Heart left ventricle (tissue), 13 donors: ENCODE measurements around the gene SHISA5.

Experiments used
- CTCF ChIP-seq, 12 donors: fragments of 200-600 bp; sonication (generic) in 4 of 12; IDR thresholded peaks; one replicate each; pipeline versions ENCODE4 v1.5.0 to v1.8.0; 2018 to 2022; ENCODE audit warnings: antibody characterized with exemption in 12 of 12, mild to moderate bottlenecking in 5 of 12
- POLR2A ChIP-seq, 2 donors: fragments of 450-650 bp; IDR thresholded peaks; one replicate each; pipeline ENCODE4 v1.6.1; 2017; ENCODE audit warnings: antibody characterized with exemption in 2 of 2, mild to moderate bottlenecking in 2 of 2, moderate library complexity in 2 of 2
- donor health status: ischemic (EF 13 %, LVEDD 7.1; RV severe dilation, severe dysfunction).
- donor health status: DM: no; HTN: yes; CAD: no.
- donor health status: DM: no; HTN: no; CAD: no.
- donor health status: ischemic (EF 25% LVEDD 6.9; RV normal size, moderate dysfunction).
- donor health status: ischemic (EF 25% LVEDD 5.7; RV mildly dilated, moderate dysfunction).
- donor health status: ischemic (EF 35%, LVEDD 5.7; RV mildly dilated, moderate dysfunction).
- donor health status: nonischemic (EF 11% LVEDD 7.7; RV severe dilation, severe dysfunction).
- donor health status: DM: yes; HTN: yes; CAD: no.
- donor health status: PGD.
- donor health status: ischemic (EF 29% LVEDD 5.4; RV normal size, mild dysfunction).
- donor health status: nonischemic (EF 23%, LVEDD 6.1; RV moderate dilation, normal function).

GRCh38 chr3:48460517-48460902 is 43.5 kb downstream of the SHISA5 start:
- TF ChIP-seq POLR2A (IDR thresholded peaks at IDR 0.05) (no peak), CTCF (IDR thresholded peaks at IDR 0.05) (no peak)
